ENCODE measurements around the gene GNAZ. TPM values are rescaled to one million over a fixed set of nuclear protein-coding genes. Genes with fewer than 3 reads are reported as not detected.

GNAZ gene
- total and polyA plus RNA-seq, 2 of the 8 experiments (the other 6 are each of a cell fraction or from before 2014, with no cell fraction given): 6.6 to 9.6 TPM

GRCh38 chr22:23127055-23127756 is 56.9 kb downstream of the GNAZ start:
- Histone ChIP-seq H4K8ac (ENCODE audit: extremely low read depth, insufficient read depth, low read length) (no peak overlapping the region), H2BK120ac (replicated peaks; ENCODE audit: low read depth, low read length) (no peak overlapping the region), H2BK12ac (ENCODE audit: low read depth, low read length) (no peak overlapping the region), H2BK5ac (ENCODE audit: low read depth, low read length) (no peak overlapping the region), H2AFZ (ENCODE audit: low read length) (no peak overlapping the region), H3K4me3 (ENCODE audit: extremely low read depth in 1 of 4, insufficient read depth in 2 of 4, low read depth in 3 of 4, low read length in 4 of 4) (no peak overlapping the region), H4K20me1 (replicated peaks in 1 of 2; ENCODE audit: control insufficient read depth in 1 of 2, insufficient read depth in 2 of 2, low read length in 2 of 2) (no peaks in the 10 kb centered on the region), H3K4ac (replicated peaks; ENCODE audit: insufficient read length, low read depth, low read length) (no peak overlapping the region), H3K79me1 (ENCODE audit: low read depth, low read length) (no peaks in the 10 kb centered on the region), H3K9me3 (ENCODE audit: insufficient read depth in 2 of 2, low read depth in 1 of 2, low read length in 1 of 2) (no peaks in the 10 kb centered on the region), H3K56ac (replicated peaks; ENCODE audit: insufficient read length, low read depth, low read length) (no peak overlapping the region), H3K36me3 (ENCODE audit: control insufficient read depth in 2 of 4, insufficient read depth in 4 of 4, low read length in 3 of 4) (no peaks in the 10 kb centered on the region; a peak in 2 of 8 replicates), H4K91ac (replicated peaks; ENCODE audit: insufficient read length, low read length) (no peak overlapping the region), H4K5ac (ENCODE audit: insufficient read length, low read depth, low read length) (no peak overlapping the region), H3K27me3 (replicated peaks in 1 of 4; ENCODE audit: control insufficient read depth in 3 of 4, extremely low read depth in 1 of 4, insufficient read depth in 3 of 4, low read length in 3 of 4) (peaks cover 0 to 5% (median 3%) of the 10 kb centered on the region in 4 experiments; a peak in 3 of 7 replicates), H3K4me2 (ENCODE audit: insufficient read depth in 1 of 2, low read depth in 2 of 2, low read length in 2 of 2) (no peak overlapping the region), H2BK15ac (ENCODE audit: low read length) (no peak overlapping the region), H3K9ac (replicated peaks in 1 of 4; ENCODE audit: extremely low read depth in 1 of 4, low read depth in 3 of 4, low read length in 3 of 4) (no peak overlapping the region), H3K14ac (ENCODE audit: insufficient read length) (no peak overlapping the region), H3K23ac (ENCODE audit: insufficient read length) (no peak overlapping the region), H2BK20ac (ENCODE audit: low read length) (no peak overlapping the region), H3K18ac (ENCODE audit: extremely low read depth, low read length) (no peak overlapping the region), H3K79me2 (ENCODE audit: control insufficient read depth in 1 of 2, insufficient read depth in 2 of 2, low read length in 2 of 2) (no peaks in the 10 kb centered on the region), H3K4me1 (replicated peaks in 1 of 4; ENCODE audit: control insufficient read depth in 3 of 4, insufficient read depth in 4 of 4, low read length in 3 of 4) (peaks cover 0 to 1% (median 0%) of the 10 kb centered on the region in 4 experiments; a peak in 1 of 7 replicates), H3K23me2 (ENCODE audit: low read depth, low read length) (no peaks in the 10 kb centered on the region), H2AK5ac (ENCODE audit: low read depth, low read length) (0 out of 2 replicates have a peak overlapping the region, but pooled peaks have one; percentile 2), H3K27ac (ENCODE audit: low read depth, low read length) (no peak overlapping the region)
- WGBS, 2 experiments (ENCODE audit: extremely low coverage in 1 of 2, insufficient coverage in 1 of 2, insufficient read length in 1 of 2, insufficient replicate concordance in 2 of 2, low coverage in 1 of 2, low lambda C conversion rate in 2 of 2, missing lambda C conversion rate in 1 of 2): 85% methylated on average over 6 of the region's 7 CpGs; no CpG with 5 or more reads in 1 of the 2 experiments
- DNase-seq (ENCODE audit: low read depth in 1 of 2, low spot score in 2 of 2) (no peak), FAIRE-seq (no peak)
- ChIA-PET POLR2A (ENCODE audit: partially characterized antibody) (no interaction called here), CTCF (ENCODE audit: partially characterized antibody) (interaction anchor here (0.9 to 24.3 kb wide), 29 partner anchors 9 to 705 kb away, joined by 3 to 384 read pairs (median 4); partner anchors contain the start of gene RSPH14)
- TF ChIP-seq TEAD4 (IDR thresholded peaks at IDR 0.05; ENCODE audit: low read depth, low read length): no peak
- no peak for TF ChIP-seq RFX5 (IDR thresholded peaks at IDR 0.05; ENCODE audit: borderline replicate concordance, low read depth, low read length)
- no peak for TF ChIP-seq EGR1 (IDR thresholded peaks at IDR 0.05; ENCODE audit: borderline replicate concordance, low read depth, low read length)
- TF ChIP-seq EP300 (IDR thresholded peaks at IDR 0.05; ENCODE audit: borderline replicate concordance in 1 of 2, low read depth in 2 of 2, low read length in 2 of 2): no peak
- no peak for TF ChIP-seq JUN (IDR thresholded peaks at IDR 0.05; ENCODE audit: low read depth, low read length)
- no peak for TF ChIP-seq SP4 (IDR thresholded peaks at IDR 0.05; ENCODE audit: low read length)
- no peak for TF ChIP-seq GABPA (IDR thresholded peaks at IDR 0.05; ENCODE audit: borderline replicate concordance, insufficient read depth, low read length)
- no peak for TF ChIP-seq NRF1 (IDR thresholded peaks at IDR 0.05; ENCODE audit: low read depth, low read length)
